ENCODE results near the gene CMSS1.

The CMSS1 gene

DNA sequence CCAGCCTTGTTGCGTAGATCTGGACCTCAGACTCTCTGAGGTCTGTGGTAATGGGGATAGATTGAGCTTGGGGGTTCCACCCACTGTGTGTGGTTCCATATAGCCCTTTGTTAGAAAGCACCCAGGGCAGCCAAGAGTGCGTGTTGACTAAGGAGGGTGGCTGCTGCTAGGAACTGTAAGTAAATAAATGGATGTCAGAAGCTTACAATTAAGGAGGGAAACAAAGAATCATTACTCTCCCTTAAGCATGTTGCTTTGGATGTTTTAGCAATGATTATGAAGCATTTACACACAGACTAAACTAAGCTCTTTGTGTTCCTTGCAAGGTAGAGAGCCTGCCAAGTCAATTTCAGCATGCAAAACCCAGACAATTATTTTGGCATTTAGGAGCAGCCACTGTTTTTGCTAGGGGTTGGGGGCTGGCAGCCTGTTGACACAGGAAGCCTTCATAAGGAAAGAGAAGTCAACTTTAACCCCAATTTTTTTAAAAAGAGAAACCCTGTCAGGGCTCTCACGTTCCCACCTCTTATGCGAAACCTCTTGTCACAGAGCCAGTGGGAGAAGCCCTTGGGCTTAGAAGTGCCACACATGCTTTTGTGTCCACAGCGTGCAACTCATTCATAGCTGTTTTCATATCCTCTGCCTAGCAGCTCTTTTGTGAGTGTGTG lies 127.8 kb downstream of the CMSS1 start:
- H3K4me3 ChIP-seq (ENCODE audit: low read length) = no peak overlapping the region
- DNase-seq (ENCODE audit: low read depth, low spot score) = no peak

DNA sequence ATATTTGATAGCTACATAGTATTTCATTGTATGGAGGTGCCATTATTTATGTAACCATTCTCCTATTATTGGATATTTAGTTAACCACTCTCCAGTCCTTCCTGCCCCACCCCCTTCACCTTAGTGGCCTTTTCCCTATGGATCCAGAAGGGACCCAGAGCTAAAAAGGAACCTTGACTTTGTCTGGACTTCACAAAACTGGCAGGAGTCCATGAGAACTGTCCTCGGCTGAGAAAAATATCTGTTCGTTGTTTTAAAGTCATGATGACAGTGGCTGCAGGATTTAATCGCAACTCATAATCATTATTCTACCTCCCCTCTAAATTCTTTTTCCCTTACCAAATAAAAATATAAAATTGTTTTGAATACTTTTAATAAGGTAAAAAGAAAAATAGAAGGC lies 129.7 kb downstream of the CMSS1 start:
- H3K4me3 ChIP-seq (ENCODE audit: low read length) = no peak overlapping the region
- no peak for DNase-seq (ENCODE audit: low read depth, low spot score)

DNA sequence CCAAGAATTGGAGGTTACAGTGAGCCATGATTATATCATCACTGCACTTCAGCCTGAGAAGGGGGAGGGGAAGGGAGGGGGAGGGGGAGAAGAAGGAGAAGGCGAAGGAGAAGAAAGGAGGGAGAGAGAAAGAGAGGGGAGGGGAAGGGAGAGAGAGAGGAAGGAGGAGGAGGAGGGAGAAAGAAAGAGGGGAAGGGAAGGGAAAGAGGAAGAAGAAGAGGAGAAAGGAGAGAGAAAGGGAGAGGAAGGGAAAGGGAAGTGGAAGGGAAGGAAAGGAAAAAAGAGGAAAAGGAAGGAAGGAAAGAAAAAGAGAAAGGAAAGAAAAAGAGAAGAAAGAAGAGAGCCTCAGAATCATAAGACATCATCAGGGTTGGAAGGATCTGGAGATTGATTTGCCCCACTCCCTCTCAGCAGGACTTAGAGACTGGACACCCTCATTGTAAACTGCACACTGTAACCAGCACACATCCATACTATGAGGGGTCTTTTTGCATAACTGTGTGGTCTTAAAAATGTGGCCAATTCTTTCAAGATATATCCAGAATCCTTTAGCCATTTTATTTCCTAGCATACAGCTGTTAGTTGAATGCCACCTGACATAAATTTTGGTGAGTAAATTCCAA lies 130.9 kb downstream of the CMSS1 start:
- H3K4me3 ChIP-seq (ENCODE audit: low read length) = no peak overlapping the region
- no peak for DNase-seq (ENCODE audit: low read depth, low spot score)

DNA sequence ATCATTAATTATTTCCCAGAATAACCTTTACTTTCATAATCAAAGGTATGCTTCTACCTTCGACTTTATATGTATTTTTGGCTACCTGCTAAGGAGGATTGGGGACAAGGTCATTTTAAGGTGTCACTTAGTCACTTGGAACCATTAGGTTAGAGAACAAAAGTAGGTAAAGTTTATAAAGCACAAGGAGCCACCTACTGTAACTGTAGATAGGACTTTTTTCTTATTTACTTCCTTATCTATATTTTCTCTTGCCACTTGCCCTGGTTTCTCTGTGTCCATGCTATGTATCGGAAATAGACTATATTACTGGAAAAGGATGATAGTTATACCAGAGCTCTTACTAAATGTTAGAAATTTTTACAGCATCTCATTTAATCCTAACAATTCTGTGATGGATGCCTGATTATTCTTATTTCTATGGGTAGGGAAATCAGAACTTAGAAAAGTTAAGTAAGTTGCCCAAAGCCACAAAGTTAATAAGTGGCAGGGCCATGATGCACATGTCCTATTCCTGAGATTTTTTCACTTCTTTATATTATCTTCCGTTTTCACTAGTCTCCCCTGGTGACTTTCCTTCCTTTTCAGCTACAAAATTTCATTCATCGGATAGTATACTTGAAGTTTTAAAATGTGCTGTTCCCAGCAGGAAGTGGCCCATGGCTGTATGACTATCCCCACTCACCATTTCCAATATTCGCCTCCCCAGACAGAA lies 132.5 kb downstream of the CMSS1 start:
- H3K4me3 ChIP-seq (ENCODE audit: low read length) = no peak overlapping the region
- DNase-seq (ENCODE audit: low read depth, low spot score) = no peak

DNA sequence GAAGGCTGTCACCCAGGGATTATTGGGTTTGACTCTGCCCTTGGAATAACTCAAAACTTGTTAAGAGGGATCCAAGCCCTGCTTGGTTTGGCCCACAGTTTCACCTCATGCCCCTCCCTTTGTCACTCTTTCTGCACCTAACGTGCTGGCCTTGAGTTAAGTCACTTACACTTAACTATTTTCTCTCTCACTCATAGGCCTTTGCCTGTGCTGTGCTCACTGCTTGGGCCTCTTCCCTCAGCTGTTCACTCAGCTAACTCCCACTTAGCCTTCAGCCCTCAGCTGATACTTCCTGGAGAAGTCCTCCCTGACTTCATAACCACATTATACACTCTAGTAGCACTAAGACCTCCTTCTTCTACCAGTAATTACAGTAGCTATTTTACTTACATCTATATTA lies 133.3 kb downstream of the CMSS1 start:
- DNase-seq (ENCODE audit: low read depth, low spot score) = peak; percentile 16
- H3K4me3 ChIP-seq (ENCODE audit: low read length) = no peak overlapping the region

DNA sequence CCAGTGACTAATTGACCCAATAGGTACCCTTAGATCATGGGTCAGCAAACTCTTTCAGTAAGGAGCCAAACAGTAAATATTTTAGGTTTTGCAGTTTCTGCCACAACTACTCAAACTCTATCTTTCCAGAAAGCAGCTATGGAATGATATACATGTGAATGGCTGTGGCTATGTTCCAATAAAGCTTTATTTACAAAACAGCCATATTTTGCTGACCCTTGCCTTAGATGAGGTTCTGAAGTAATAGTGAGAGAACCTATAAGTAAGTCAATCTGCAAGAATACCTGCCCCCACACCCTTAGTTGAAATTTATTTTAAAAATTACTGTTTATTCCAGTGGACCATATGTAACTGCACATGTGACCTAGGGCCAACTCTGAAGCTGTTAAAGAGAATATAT lies 134.0 kb downstream of the CMSS1 start:
- H3K4me3 ChIP-seq (ENCODE audit: low read length) = no peak overlapping the region
- no peak for DNase-seq (ENCODE audit: low read depth, low spot score)

DNA sequence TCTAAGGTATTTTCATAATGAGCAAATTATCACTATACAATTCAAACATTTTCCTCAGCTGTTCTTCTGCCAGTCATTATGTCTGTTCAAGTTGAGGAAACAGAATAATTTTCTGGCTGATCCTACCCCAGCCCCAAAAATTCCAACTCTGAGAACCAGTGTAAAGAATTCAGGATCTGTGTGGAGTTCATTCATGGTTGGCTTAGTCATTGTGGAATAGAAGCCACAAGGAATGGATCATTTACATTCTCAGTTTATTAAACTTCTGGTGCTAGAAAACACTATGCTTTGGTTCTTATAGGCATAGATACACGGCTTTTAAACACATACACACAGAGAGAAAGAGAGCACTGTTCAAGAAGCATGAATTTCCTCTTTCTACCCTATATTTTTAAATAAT lies 134.6 kb downstream of the CMSS1 start:
- H3K4me3 ChIP-seq (ENCODE audit: low read length) = no peak overlapping the region
- no peak for DNase-seq (ENCODE audit: low read depth, low spot score)

DNA sequence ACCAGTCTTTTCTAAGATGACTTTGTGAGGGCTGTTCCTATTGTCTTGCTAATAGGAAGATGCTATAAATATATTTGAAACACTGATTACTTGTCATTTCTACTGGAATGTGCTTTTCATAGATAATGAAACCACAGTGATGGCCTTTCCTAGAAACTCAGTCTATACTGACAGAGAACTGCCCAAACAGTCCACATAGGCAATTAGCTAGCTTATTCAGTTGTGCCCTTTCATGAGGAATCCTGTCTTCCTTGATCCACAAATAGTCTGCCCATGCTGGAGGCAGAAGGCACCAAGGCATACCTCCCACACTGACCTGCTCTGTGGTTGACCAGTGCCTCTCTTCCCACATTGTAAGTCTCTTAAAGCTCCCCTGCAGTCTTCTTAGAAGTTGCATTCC lies 135.9 kb downstream of the CMSS1 start:
- no peak overlapping the region for H3K4me3 ChIP-seq (ENCODE audit: low read length)
- DNase-seq (ENCODE audit: low read depth, low spot score) = no peak

DNA sequence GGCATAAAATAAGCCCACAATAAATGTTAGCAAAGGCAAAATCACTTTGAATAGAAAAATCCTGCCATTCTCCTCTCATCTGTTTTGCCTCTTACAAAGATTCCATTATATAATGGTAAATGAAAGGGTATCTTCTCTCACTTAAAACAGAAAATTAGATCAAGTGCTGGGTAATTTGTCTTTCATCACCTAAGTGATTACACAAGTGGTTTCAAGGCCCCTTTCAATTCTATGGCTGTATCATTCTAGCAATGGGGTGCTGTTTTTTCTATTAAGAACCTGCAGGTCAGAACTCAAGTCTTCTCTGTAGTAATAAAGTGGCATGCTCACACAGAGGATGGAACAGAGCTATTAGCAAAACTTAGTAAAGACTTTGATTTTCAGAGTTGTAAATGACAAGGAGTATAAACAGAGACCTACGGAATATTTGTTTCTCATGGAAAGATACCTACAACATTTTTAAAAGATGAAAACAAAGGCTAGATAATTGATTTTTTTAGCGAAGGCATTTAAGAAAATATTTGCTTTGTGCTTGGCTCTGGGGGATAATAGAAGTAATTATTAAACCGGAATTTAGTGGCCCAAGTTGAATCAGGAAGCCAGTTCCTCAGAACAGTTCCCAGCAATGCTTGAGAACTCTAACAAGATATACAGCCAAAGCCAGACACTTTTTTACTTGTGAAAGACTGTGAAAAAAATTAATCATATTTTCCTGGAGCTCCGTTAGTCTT lies 137.4 kb downstream of the CMSS1 start:
- no peak for DNase-seq (ENCODE audit: low read depth, low spot score)

DNA sequence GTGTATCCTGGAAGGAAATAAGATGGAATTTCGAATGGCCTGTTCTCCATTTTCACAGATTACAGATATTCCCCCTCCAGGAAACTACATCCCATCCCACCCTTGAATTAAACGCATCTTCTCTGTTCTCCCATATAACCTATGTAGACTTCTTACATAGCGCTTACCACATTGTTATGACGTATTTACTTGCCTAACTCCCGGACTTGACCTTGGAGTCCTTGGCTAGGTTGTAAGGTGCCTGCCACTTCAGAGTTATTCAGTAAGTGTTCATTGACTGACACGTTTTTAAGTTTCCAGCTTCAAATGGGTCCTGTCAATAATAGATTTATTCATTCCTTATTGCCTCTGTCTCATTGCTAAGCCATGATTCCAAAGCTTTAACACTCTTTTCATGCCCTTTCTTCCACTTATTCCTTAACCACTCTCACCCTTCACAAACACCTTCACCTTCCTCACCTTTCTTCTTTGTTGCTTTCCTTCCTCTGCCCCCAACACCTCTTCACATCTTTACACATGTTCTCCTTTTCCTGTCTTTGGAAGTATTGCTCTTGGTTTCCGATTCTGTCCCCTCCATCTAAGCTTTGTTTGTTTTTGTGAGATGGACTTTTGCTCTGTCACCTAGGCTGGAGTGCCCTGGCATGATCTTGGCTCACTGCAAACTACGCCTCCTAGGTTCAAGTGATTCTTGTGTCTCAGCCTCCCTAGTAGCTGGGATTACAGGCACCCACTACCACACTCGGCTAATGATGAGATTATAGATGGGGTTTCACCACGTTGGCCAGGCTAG lies 138.3 kb downstream of the CMSS1 start:
- no peak for DNase-seq (ENCODE audit: low read depth, low spot score)
- no peak overlapping the region for H3K4me3 ChIP-seq (ENCODE audit: low read length)

More for the DNA sequence above, 137.4 kb downstream of the CMSS1 start:
- no peak overlapping the region for H3K4me3 ChIP-seq (ENCODE audit: low read length)

DNA sequence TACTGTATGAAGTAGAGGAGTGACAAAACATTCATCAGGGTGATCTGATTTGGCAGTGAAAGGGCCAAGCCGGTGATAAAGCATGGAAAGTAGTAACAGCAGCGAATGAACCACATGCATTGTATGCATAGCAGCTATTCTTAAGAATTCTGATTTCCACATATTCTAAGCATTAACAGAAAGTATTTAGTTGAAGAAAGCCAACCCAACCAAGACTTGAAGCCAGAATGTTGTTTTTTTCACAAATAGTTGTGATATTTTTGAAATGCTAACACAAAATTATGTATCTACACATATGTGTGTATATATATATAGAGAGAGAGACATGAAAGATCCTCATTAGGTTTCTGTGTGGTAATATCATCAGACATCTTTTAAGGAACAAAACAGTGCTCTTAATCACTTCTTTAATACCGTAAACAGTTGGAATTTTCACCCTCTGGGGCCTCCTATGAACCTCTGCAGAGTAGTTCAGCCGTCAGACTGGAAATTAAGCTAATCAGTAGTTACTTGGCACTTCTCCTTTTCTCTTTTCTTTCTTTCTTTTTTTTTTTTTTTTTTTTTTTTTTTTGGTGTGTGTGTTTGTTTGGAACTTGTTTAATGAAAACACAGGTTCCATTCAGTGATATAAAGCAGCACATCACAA lies 139.6 kb downstream of the CMSS1 start:
- no peak overlapping the region for H3K4me3 ChIP-seq (ENCODE audit: low read length)
- DNase-seq (ENCODE audit: low read depth, low spot score) = no peak

DNA sequence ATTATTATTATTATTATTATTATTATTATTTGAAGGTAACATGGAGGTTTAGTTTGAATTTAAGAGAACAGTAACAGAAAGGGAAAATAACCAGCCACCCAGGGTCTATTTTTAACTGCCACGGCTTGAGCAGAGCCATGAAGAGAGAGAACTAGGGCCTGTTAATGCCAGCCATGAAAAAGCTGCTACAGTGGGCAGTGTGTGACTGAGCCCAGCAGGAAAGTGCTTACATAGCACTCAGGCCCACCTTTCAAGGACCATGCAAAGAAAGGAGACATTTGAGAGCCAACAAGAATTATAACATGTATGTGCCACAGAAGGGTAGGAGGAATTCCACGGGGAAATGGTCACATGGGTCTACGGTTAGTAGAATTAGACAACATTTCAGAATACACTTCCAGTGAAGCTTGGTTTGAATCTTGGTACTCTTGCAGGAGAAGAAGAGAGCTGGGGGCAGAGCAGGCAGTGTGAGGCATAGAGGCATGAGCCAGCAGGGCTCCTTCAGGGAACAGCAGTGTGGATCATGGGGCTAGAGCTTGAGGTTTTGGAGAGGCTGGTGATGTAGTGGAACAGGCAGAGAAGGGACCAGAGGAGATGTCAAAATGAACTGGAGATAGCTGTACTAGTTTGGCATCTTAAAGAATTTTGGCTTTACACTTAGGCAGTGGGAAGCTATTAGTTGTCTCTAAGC lies 140.7 kb downstream of the CMSS1 start:
- DNase-seq (ENCODE audit: low read depth, low spot score) = no peak
- no peak overlapping the region for H3K4me3 ChIP-seq (ENCODE audit: low read length)

DNA sequence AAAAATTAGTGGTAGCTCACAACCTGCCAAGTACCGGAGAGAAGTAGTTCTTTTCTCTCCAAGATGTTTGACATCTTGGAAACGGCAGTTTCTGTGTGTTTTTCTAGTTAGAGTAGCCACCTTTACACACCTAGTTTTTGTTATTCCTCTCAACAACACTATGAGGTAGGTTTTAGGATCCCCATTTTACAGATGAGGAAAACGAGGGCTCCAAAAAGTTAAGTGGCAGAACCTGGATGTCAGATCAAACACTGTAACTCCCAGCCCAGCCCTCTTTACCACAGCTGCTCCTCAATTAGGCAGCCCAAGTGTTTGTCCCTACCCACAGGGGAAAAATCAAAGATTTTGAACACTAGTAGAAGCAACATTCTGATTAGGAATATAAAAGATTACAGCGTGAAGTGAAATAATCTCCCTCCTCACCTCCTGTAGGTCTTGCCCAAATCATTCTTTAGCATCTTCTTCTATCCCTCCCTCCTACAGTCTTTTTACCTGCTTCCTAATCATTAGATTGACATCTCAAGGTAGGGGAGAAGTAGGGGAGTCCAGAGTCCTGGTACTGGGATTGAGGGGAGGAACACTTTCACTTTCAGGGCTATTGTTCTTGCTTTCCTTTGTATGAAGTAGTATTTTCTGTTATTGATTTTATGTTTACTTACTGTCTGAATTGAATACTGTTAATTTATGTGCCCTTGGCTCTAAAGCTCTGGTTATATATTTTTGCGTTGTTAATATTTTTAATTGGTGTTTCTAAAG lies 142.6 kb downstream of the CMSS1 start:
- DNase-seq (ENCODE audit: low read depth, low spot score) = no peak

DNA sequence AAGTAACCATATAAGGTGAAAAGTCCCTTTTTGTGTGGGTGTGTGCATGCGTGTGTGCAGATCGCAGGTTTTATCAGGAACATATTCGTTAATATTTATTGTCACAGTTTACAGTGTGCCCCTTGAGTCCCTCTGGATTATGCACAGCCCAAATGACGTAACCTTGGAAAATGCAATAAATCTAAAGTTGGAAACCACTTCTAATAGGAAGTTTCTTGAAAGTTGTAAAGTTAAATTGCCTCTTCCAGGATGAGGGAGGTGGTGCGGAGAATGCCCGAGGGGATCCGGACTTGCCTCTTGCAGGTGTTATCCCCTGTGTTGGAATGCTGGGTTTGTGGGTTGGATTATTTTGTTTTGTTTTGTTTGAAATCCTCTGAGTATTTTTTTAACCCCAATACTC lies 143.3 kb downstream of the CMSS1 start:
- DNase-seq (ENCODE audit: low read depth, low spot score) = no peak

More for the DNA sequence above, 142.6 kb downstream of the CMSS1 start:
- H3K4me3 ChIP-seq (ENCODE audit: low read length) = no peak overlapping the region

DNA sequence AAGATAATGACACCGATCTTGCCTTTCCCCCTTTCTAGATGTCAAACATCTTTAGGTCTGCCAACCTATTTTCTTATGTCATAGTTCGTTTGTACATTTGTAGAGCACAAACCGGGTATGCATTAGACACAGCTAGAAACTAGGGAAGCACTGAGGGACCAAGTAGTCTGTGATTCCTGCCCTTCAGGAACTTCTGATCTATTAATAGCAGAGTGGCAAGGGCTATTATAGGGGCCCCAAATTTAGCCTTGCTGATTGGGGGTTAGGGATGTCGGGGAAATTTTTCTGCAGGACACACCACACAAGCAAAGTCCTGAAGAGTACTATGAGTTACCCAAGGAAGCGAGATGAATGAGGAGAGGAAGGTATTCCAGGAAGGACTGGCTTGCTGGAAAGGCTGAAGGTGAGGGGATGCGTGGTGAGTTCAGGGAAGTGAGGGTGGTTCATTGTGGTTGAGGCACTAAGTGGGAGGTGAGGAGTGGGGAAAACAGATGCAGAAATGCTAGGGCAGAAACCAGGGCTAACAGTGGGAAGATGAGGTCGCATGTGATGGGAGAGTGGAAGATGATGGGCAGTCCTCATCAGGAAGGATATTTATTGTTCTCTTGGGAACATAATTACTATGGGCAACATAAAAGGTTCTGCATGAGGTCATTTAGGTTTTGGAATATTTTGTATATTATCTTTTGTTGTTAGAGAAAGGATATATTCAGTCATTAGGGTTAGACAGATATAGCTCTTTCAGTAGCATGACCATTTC lies 144.3 kb downstream of the CMSS1 start:
- H3K4me3 ChIP-seq (ENCODE audit: low read length) = no peak overlapping the region
- no peak for DNase-seq (ENCODE audit: low read depth, low spot score)

More for the DNA sequence above, 143.3 kb downstream of the CMSS1 start:
- H3K4me3 ChIP-seq (ENCODE audit: low read length) = no peak overlapping the region

DNA sequence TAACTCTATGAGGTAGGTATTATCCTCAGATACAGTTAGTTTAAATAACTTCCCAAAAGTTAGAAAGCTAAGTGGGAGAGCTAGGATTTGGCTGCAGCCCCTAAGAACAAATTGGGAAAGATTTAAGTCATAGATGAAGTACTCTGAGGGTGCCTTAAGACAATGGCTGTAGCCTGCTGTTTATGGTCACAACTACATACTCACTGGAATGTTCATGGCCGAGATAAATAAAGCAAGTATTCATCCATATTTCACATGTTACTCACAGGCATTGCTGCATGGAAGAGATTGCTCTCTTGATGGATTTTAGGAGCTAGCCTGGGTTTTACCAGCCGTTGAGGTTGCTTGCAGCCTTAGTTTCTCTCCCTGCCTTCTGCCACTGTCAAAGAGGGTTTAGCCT lies 145.0 kb downstream of the CMSS1 start:
- DNase-seq (ENCODE audit: low read depth, low spot score) = no peak
- no peak overlapping the region for H3K4me3 ChIP-seq (ENCODE audit: low read length)

DNA sequence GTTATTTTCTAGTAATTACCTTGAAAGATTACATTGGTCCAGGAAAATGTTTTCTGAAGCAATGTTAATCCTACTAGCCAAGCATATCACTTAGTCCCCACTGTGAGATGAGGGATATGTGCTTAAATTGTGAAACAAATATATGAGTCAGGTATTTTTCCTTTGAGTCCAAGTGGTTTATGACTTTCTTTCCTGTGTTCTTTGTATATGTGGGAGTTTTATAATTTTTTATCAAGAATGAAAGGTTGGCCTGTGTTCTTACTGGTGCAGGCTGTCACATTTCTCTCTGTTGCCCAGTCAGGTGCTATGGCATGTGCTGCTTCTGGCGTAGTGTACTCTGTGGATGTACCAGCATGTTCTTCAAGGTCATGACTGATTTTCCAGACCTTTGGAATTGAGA lies 147.4 kb downstream of the CMSS1 start:
- H3K4me3 ChIP-seq (ENCODE audit: low read length) = no peak overlapping the region
- DNase-seq (ENCODE audit: low read depth, low spot score) = no peak

All from Jurkat, Clone E6-1 (cell line).